ENCODE data around the gene RPRD1A.

DNA sequence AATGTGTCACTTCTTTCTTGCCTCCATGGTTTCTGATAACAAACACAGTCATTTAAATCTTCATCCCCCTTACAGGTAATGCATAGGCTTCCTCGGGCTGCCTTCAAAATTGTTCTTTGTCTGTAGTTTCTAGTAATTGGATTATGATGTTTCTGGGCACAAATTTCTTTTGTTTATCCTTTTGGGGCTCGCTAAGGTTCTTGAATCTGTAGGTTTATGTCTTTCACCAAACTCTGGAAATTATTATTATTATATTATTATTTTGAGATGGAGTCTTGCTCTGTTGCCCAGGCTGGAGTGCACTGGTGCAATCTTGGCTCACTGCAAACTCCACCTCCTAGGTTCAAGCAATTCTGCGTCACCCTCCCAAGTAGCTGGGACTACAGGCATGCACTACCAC, 111.1 kb downstream of the RPRD1A start:
- no peak for TF ChIP-seq POLR2A (IDR thresholded peaks at IDR 0.05)
- no peak for TF ChIP-seq CTCF (IDR thresholded peaks at IDR 0.05)

Measured in uterus (tissue), 2 donors.